ENCODE results near the gene KLHL36. TPM values are rescaled to one million over a fixed set of nuclear protein-coding genes. Genes with fewer than 3 reads are reported as not detected.

The KLHL36 gene
- total and polyA plus RNA-seq, 3 donors from 2014 or later: 75.1 to 129 (median 113) TPM

DNA sequence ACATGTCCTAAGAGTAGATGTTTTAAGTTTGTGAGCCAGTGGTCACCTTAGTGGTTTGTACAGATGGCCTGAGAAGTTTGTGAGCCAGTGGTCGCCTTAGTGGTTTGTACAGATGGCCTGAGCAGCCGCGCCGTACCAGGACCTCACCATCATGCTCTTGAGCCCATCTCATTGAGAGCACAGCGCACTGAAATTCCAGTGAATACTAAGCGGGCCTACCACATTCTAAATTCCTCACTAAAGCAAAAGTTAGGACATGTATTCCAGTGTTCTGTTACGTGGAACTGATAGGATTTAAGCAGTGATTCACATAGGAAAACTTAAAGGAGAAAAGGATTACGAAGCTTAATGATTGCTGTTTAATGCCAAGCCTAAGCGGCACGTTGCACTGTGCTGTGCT, 55.4 kb downstream of the KLHL36 start:
- WGBS, 2 donors: 85 to 87% methylated on average over 10 of the region's 10 CpGs
- Histone ChIP-seq H3K4me1 (peaks cover 13% of the 10 kb centered on the region), H3K9me3 (no peaks in the 10 kb centered on the region), H3K4me3 (no peak overlapping the region), H3K36me3 (ENCODE audit: low read depth, missing control alignments) (no peaks in the 10 kb centered on the region), H3K27ac (no peak overlapping the region), H3K27me3 (no peaks in the 10 kb centered on the region)
- intact Hi-C loops (cut with DNase I; ENCODE audit: low total_unique reads): no loop called here
- no peak for TF ChIP-seq POLR2A (IDR thresholded peaks at IDR 0.05)
- TF ChIP-seq, protein P1, sequence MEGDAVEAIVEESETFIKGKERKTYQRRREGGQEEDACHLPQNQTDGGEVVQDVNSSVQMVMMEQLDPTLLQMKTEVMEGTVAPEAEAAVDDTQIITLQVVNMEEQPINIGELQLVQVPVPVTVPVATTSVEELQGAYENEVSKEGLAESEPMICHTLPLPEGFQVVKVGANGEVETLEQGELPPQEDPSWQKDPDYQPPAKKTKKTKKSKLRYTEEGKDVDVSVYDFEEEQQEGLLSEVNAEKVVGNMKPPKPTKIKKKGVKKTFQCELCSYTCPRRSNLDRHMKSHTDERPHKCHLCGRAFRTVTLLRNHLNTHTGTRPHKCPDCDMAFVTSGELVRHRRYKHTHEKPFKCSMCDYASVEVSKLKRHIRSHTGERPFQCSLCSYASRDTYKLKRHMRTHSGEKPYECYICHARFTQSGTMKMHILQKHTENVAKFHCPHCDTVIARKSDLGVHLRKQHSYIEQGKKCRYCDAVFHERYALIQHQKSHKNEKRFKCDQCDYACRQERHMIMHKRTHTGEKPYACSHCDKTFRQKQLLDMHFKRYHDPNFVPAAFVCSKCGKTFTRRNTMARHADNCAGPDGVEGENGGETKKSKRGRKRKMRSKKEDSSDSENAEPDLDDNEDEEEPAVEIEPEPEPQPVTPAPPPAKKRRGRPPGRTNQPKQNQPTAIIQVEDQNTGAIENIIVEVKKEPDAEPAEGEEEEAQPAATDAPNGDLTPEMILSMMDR (IDR thresholded peaks at IDR 0.05): no peak
- DNase-seq: no peak

DNA sequence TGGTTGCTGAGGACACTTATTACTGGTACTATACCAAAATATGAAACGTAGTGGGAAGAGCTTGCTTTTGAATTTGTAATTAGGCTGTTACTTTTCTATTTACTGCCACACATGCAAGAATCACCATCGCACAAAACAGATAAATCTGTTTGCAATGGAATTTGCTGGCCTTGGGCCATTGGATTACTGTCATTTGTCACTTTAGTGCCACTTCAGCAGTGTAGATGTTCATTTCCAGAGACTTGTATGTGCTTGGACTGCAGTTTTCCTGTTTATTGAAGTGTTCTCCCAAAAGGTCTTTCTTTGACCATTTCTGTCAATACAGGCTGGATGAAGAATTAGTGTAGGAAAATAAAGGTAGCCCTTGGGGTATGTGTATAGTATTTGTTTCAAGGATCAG, 55.9 kb downstream of the KLHL36 start:
- WGBS, 2 donors: 69 to 75% methylated on average over 2 of the region's 2 CpGs
- no peak overlapping the region for H3K4me3 ChIP-seq
- H3K4me1 ChIP-seq: peaks cover 10% of the 10 kb centered on the region

DNA sequence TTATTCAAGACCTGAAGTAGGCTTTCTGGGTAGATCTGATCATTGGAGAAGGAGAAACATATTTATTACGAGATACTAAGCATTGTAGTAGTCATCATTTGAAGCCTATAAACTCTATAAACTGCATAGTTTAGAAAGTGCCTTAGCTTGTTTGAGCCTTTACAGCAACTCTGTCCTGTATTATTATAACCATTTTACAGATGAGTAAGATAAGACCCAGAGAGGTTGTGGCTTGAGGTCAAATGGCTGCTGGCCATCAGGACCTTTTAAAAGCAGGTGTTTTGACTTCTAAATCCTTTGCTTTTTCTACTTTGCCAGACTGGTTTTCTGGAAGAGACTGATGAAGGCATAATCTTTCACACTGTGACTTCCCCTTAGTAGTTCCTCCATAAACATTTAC, 58.5 kb downstream of the KLHL36 start:
- no peaks in the 10 kb centered on the region for H3K27me3 ChIP-seq
- DNase-seq: no peak
- H3K36me3 ChIP-seq (ENCODE audit: low read depth, missing control alignments): no peaks in the 10 kb centered on the region
- peaks cover 9% of the 10 kb centered on the region for H3K4me1 ChIP-seq
- no peak overlapping the region for H3K4me3 ChIP-seq
- intact Hi-C loops (cut with DNase I; ENCODE audit: low total_unique reads): no loop called here
- no peak overlapping the region for H3K27ac ChIP-seq
- no peaks in the 10 kb centered on the region for H3K9me3 ChIP-seq
- WGBS, 2 donors: 100% methylated on average over 1 of the region's 1 CpG
- TF ChIP-seq, protein P1 (IDR thresholded peaks at IDR 0.05): no peak
- TF ChIP-seq POLR2A (IDR thresholded peaks at IDR 0.05): no peak

More for the DNA sequence above, 55.9 kb downstream of the KLHL36 start:
- Histone ChIP-seq H3K36me3 (ENCODE audit: low read depth, missing control alignments) (no peaks in the 10 kb centered on the region), H3K27ac (no peak overlapping the region), H3K27me3 (no peaks in the 10 kb centered on the region), H3K9me3 (no peaks in the 10 kb centered on the region)
- TF ChIP-seq POLR2A (IDR thresholded peaks at IDR 0.05): no peak
- TF ChIP-seq, protein P1 (IDR thresholded peaks at IDR 0.05): no peak
- no peak for DNase-seq
- intact Hi-C loops (cut with DNase I; ENCODE audit: low total_unique reads): no loop called here

DNA sequence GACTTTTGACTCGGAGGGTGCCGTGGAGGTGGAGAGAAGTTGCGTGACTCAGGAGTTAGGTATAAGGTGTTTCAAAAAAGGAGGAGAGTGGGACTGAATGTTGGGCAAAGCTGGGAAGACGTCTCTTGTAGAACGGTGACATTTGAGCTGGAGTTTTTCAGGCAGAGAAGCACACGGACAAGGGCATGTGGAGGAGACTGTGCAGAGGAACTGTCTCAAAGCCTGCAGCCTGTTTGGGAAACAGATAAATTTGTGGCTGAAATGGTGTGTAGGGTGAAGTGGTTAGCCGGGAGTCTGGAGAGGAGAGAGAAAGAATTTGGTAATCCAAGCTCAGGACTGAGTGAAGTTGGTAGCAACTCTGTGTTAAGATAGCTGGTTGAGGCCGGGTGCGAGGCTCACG, 61.3 kb downstream of the KLHL36 start:
- Histone ChIP-seq H3K4me1 (no peaks in the 10 kb centered on the region), H3K27me3 (no peaks in the 10 kb centered on the region), H3K27ac (no peak overlapping the region), H3K9me3 (no peaks in the 10 kb centered on the region), H3K36me3 (ENCODE audit: low read depth, missing control alignments) (no peaks in the 10 kb centered on the region), H3K4me3 (no peak overlapping the region)
- TF ChIP-seq, protein P1 (IDR thresholded peaks at IDR 0.05): no peak
- TF ChIP-seq POLR2A (IDR thresholded peaks at IDR 0.05): no peak
- WGBS, 2 donors: 88 to 90% methylated on average over 10 of the region's 10 CpGs
- intact Hi-C loops (cut with DNase I; ENCODE audit: low total_unique reads): no loop called here
- no peak for DNase-seq

DNA sequence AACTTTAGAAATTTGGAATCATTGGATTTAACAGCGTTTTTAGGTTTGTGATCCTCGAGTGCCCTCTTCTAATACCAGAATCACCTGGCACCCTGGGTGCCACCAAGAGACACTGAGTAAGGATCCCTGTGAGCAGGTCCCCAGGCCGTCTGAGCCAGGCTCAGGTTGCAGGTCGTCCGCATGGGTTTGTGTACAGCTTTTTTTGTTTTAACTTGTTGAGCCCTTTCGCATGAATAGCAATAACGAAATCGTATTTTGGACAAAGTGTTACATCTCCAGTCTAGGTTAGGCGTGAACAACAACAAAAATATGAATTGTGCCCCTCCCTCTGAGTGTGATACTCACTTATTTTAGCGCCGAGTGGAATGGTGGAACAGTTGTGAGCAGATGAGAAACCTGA, 62.4 kb downstream of the KLHL36 start:
- Histone ChIP-seq H3K27ac (no peak overlapping the region), H3K27me3 (no peaks in the 10 kb centered on the region), H3K9me3 (no peaks in the 10 kb centered on the region), H3K36me3 (ENCODE audit: low read depth, missing control alignments) (no peaks in the 10 kb centered on the region), H3K4me1 (no peaks in the 10 kb centered on the region), H3K4me3 (no peak overlapping the region)
- no peak for TF ChIP-seq POLR2A (IDR thresholded peaks at IDR 0.05)
- TF ChIP-seq, protein P1 (IDR thresholded peaks at IDR 0.05): no peak
- no peak for DNase-seq
- 81 to 90% methylated on average over 11 of the region's 11 CpGs for WGBS, 2 donors
- intact Hi-C loops (cut with DNase I; ENCODE audit: low total_unique reads): no loop called here

All from testis (tissue), 3 donors.